Right lobe of liver (tissue), 6 donors: ENCODE measurements around the gene LHX2. TPM values are rescaled to one million over a fixed set of nuclear protein-coding genes. Genes with fewer than 3 reads are reported as not detected.

Experiments
- ATAC-seq, 4 donors: fragments of 200-7000 bp; cut with Tn5 transposase; one replicate each; pipeline ENCODE4 v1.9.1; 2020; ENCODE audit warnings: mild to moderate bottlenecking in 4 of 4, moderate library complexity in 4 of 4
- DNase-seq, 3 donors: peaks; one replicate each; pipeline ENCODE4 v3.0.0-alpha.2; 2020
- H3K27ac ChIP-seq, 3 donors: fragments of 200-600 bp; one replicate each; pipeline ENCODE4 v1.8.0; 2022
- H3K27me3 ChIP-seq, 2 donors: fragments of 200-600 bp; one replicate each; pipeline ENCODE4 v1.8.0; 2022
- H3K36me3 ChIP-seq, 4 donors: fragments of 200-600 bp; sonication (generic) in 1 of 4; one replicate each; pipeline versions ENCODE4 v1.5.1 to v1.8.0; 2017 to 2022; ENCODE audit warnings: control low read depth in 1 of 4
- H3K4me1 ChIP-seq, 4 donors: fragments of 200-600 bp; sonication (generic) in 1 of 4; one replicate each; pipeline versions ENCODE4 v1.5.1 to v1.8.0; 2017 to 2022; ENCODE audit warnings: control low read depth in 1 of 4
- H3K4me3 ChIP-seq, 3 donors: fragments of 200-600 bp; one replicate each; pipeline ENCODE4 v1.8.0; 2022
- H3K9me3 ChIP-seq, 4 donors: fragments of 200-600 bp; sonication (generic) in 1 of 4; one replicate each; pipeline versions ENCODE4 v1.5.1 to v1.8.0; 2017 to 2022; ENCODE audit warnings: control low read depth in 1 of 4
- CTCF ChIP-seq, 4 donors: fragments of 200-600 bp in 3 of 4; fragments of 450-650 bp in 1 of 4; IDR thresholded peaks; one replicate each; pipeline versions ENCODE4 v1.5.1 to v1.8.0; 2016 to 2022; ENCODE audit warnings: antibody characterized with exemption in 4 of 4, mild to moderate bottlenecking in 2 of 4
- POLR2A ChIP-seq: fragments of 450-650 bp; IDR thresholded peaks from one replicate; pipeline ENCODE4 v1.6.1; 2017; ENCODE audit warnings: antibody characterized with exemption, mild to moderate bottlenecking
- WGBS: methylation state at CpG from one replicate; pipeline ENCODE4 v1.1.6; 2018; ENCODE audit warnings: low coverage, low lambda C conversion rate; ENCODE audit not compliant: insufficient coverage; ENCODE audit errors: missing lambda C conversion rate; 5-methylcytosine and 5-hydroxymethylcytosine counted together
- intact Hi-C, 2 donors: fragments of 100-400 bp; cut with DNase I; formaldehyde crosslinking; loops; one replicate each; pipeline versions ENCODE4 v1.11.2 to v1.14.1; 2022
- total RNA-seq, 6 experiments: library from RNA; depleted of rRNA in 2 of 6; stranded (reverse); fragments of >200 nt in 2 of 6; fragmentation: NEBNext Ultra II Directional in 3 of 6; extraction: Animal tissue kit (Norgen Biotek cat#: 25700) in 3 of 6; gene quantifications; one replicate each; pipeline versions ENCODE4 v1.1.0 to v1.2.4, GENCODE V29; 2016 to 2023
- donor health status: DM: no; HTN: yes; CAD: no.
- donor health status: DM: no; HTN: no; CAD: no.
- donor health status: DM: no; HTN: no; CAD: no.
- donor health status: DM: no; HTN: yes; CAD: no.
- donor health status: DM: no; HTN: yes; CAD: no.

The LHX2 gene
- total RNA-seq, 6 experiments from 2014 or later, result 0.64 to 5.0 (median 3.0) TPM

GRCh38 chr9:124038790-124039633 lies 27.4 kb downstream of the LHX2 start:
- H3K9me3 ChIP-seq, result no peaks in the 10 kb centered on the region
- no peak overlapping the region for H3K27ac ChIP-seq
- ATAC-seq (no peak), DNase-seq (peak in 1 of 3 donors; percentile 8)
- no peaks in the 10 kb centered on the region for H3K27me3 ChIP-seq
- no peak overlapping the region for H3K4me3 ChIP-seq
- 54% methylated on average over 8 of the region's 9 CpGs for WGBS
- intact Hi-C loops, result no loop called here
- peaks cover 0 to 10% (median 0%) of the 10 kb centered on the region in 4 donors for H3K4me1 ChIP-seq
- no peaks in the 10 kb centered on the region for H3K36me3 ChIP-seq
- no peak for TF ChIP-seq CTCF (IDR thresholded peaks at IDR 0.05)
- TF ChIP-seq POLR2A, result no peak

- 53% methylated on average over 3 of the region's 21 CpGs for WGBS
- H3K4me3 ChIP-seq, result peak overlapping the region; percentile 32 to 40 (median 36)
- no peaks in the 10 kb centered on the region for H3K27me3 ChIP-seq
- no peaks in the 10 kb centered on the region for H3K36me3 ChIP-seq
- no peak overlapping the region for H3K27ac ChIP-seq
- peak; percentile 3 to 26 (median 12) for ATAC-seq
- no peak for DNase-seq
- H3K9me3 ChIP-seq, result no peaks in the 10 kb centered on the region
- intact Hi-C loops, result loop anchor here (10.0 kb wide), 3 partner anchors 316 to 496 kb away; no protein-coding TSS in a partner anchor
- TF ChIP-seq POLR2A (no peak), CTCF (IDR thresholded peaks at IDR 0.05) (no peak)
- H3K4me1 ChIP-seq, result peaks cover 0 to 15% (median 0%) of the 10 kb centered on the region in 4 donors
Measured at GRCh38 chr9:124040186-124040931, 28.8 kb downstream of the LHX2 start.

GRCh38 chr9:124040935-124041816 lies 29.6 kb downstream of the LHX2 start:
- H3K27me3 ChIP-seq, result no peaks in the 10 kb centered on the region
- H3K27ac ChIP-seq, result no peak overlapping the region
- TF ChIP-seq CTCF (IDR thresholded peaks at IDR 0.05), result peak; percentile 95 to 99 (median 97)
- no peak for TF ChIP-seq POLR2A
- DNase-seq, result peak; percentile 59 to 63 (median 63)
- 12% methylated on average over 10 of the region's 55 CpGs for WGBS
- intact Hi-C loops, result loop anchor here (10.0 kb wide), 3 partner anchors 316 to 496 kb away; no protein-coding TSS in a partner anchor
- H3K4me1 ChIP-seq, result peaks cover 0 to 21% (median 2%) of the 10 kb centered on the region in 4 donors
- H3K9me3 ChIP-seq, result no peaks in the 10 kb centered on the region
- ATAC-seq, result peak; percentile 73 to 83 (median 80)
- H3K36me3 ChIP-seq, result no peaks in the 10 kb centered on the region
- H3K4me3 ChIP-seq, result peak overlapping the region; percentile 32 to 40 (median 36)

GRCh38 chr9:124041817-124042116 lies 30.2 kb downstream of the LHX2 start:
- no peak for ATAC-seq
- Histone ChIP-seq H3K36me3 (no peaks in the 10 kb centered on the region), H3K4me1 (peaks cover 0 to 21% (median 2%) of the 10 kb centered on the region in 4 donors), H3K4me3 (no peak overlapping the region), H3K27me3 (no peaks in the 10 kb centered on the region), H3K27ac (no peak overlapping the region), H3K9me3 (no peaks in the 10 kb centered on the region)
- 50% methylated on average over 1 of the region's 4 CpGs for WGBS
- no peak for DNase-seq
- intact Hi-C loops, result loop anchor here (10.0 kb wide), 3 partner anchors 317 to 497 kb away; no protein-coding TSS in a partner anchor
- no peak for TF ChIP-seq CTCF (IDR thresholded peaks at IDR 0.05)
- no peak for TF ChIP-seq POLR2A
